Liver (tissue), 9 donors: Measurements from ENCODE around the gene ZFYVE27. TPM values are rescaled to one million over a fixed set of nuclear protein-coding genes. Genes with fewer than 3 reads are reported as not detected.

ENCODE experiments used
- DNase-seq: peaks from one replicate; pipeline ENCODE4 v3.0.0-alpha.2; 2017; ENCODE audit warnings: low spot score
- H3K27ac ChIP-seq, 2 donors: one replicate each; pipeline ENCODE4 v1.7.0; 2013; ENCODE audit warnings: inconsistent platforms in 2 of 2, low read length in 2 of 2, control low read depth in 1 of 2, low read depth in 1 of 2, mild to moderate bottlenecking in 1 of 2
- H3K27me3 ChIP-seq, 4 donors: one replicate each; pipeline versions ENCODE4 v1.6.1 to v1.7.0; 2013; ENCODE audit warnings: low read length in 3 of 4, inconsistent platforms in 1 of 4, mild to moderate bottlenecking in 1 of 4, moderate library complexity in 1 of 4; ENCODE audit not compliant: control insufficient read depth in 4 of 4, insufficient read depth in 4 of 4
- H3K36me3 ChIP-seq, 4 donors: one replicate each; pipeline versions ENCODE4 v1.6.1 to v1.7.0; 2013; ENCODE audit warnings: low read length in 3 of 4, mild to moderate bottlenecking in 3 of 4, low read depth in 1 of 4, moderate library complexity in 1 of 4; ENCODE audit not compliant: control insufficient read depth in 4 of 4, insufficient read depth in 3 of 4
- H3K4me1 ChIP-seq, 4 donors: one replicate each; pipeline versions ENCODE4 v1.6.1 to v1.7.0; 2013; ENCODE audit warnings: low read length in 3 of 4, mild to moderate bottlenecking in 3 of 4, moderate library complexity in 1 of 4; ENCODE audit not compliant: control insufficient read depth in 4 of 4, insufficient read depth in 4 of 4
- H3K4me3 ChIP-seq, 3 donors: one replicate each; pipeline versions ENCODE4 v1.6.1 to v1.7.0; 2013; ENCODE audit warnings: low read length in 3 of 3, control low read depth in 1 of 3, low read depth in 1 of 3, mild to moderate bottlenecking in 1 of 3
- H3K9ac ChIP-seq, 2 donors: one replicate each; pipeline ENCODE4 v1.7.0; 2013; ENCODE audit warnings: low read length in 2 of 2, mild to moderate bottlenecking in 2 of 2, moderate library complexity in 2 of 2, control low read depth in 1 of 2, low read depth in 1 of 2
- H3K9me3 ChIP-seq, 4 donors: one replicate each; pipeline versions ENCODE4 v1.6.1 to v1.7.0; 2013; ENCODE audit warnings: low read length in 3 of 4; ENCODE audit not compliant: control insufficient read depth in 4 of 4
- ATF3 ChIP-seq: IDR thresholded peaks from 2 replicates; pipeline ENCODE4 v1.6.1; 2016; ENCODE audit warnings: antibody characterized with exemption
- EGR1 ChIP-seq, 2 donors: IDR thresholded peaks; 2 replicates each; pipeline ENCODE4 v1.6.1; 2016 to 2018; ENCODE audit warnings: antibody characterized with exemption in 2 of 2, low read depth in 2 of 2
- FOXA1 ChIP-seq: IDR thresholded peaks from 2 replicates; pipeline ENCODE4 v1.6.1; 2016; ENCODE audit warnings: antibody characterized with exemption
- FOXA2 ChIP-seq: IDR thresholded peaks from 2 replicates; pipeline ENCODE4 v1.6.1; 2016; ENCODE audit warnings: antibody characterized with exemption
- GABPA ChIP-seq, 2 donors: IDR thresholded peaks in 1 of 2; conservative IDR thresholded peaks in 1 of 2; 2 replicates each; pipeline ENCODE4 v1.6.1; 2016; ENCODE audit warnings: antibody characterized with exemption in 2 of 2, mild to moderate bottlenecking in 1 of 2, moderate library complexity in 1 of 2
- HNF4A ChIP-seq, 2 donors: conservative IDR thresholded peaks; 2 replicates each; pipeline ENCODE4 v1.6.1; 2016; ENCODE audit warnings: antibody characterized with exemption in 2 of 2, mild to moderate bottlenecking in 2 of 2
- HNF4G ChIP-seq: IDR thresholded peaks from 2 replicates; pipeline ENCODE4 v1.6.1; 2016; ENCODE audit warnings: antibody characterized with exemption
- JUND ChIP-seq, 2 donors: IDR thresholded peaks; 2 replicates each; pipeline ENCODE4 v1.6.1; 2016; ENCODE audit warnings: antibody characterized with exemption in 2 of 2
- MAX ChIP-seq: IDR thresholded peaks from 2 replicates; pipeline ENCODE4 v1.6.1; 2016; ENCODE audit warnings: antibody characterized with exemption
- NR2F2 ChIP-seq: IDR thresholded peaks from 2 replicates; pipeline ENCODE4 v1.6.1; 2016; ENCODE audit warnings: antibody characterized with exemption
- RAD21 ChIP-seq, 2 donors: IDR thresholded peaks; 2 replicates each; pipeline ENCODE4 v1.6.1; 2016; ENCODE audit warnings: antibody characterized with exemption in 2 of 2, mild to moderate bottlenecking in 2 of 2
- RXRA ChIP-seq, 2 donors: IDR thresholded peaks; 2 replicates each; pipeline ENCODE4 v1.6.1; 2017 to 2018; ENCODE audit warnings: antibody characterized with exemption in 2 of 2, mild to moderate bottlenecking in 1 of 2
- SP1 ChIP-seq: IDR thresholded peaks from 2 replicates; pipeline ENCODE4 v1.6.1; 2018; ENCODE audit warnings: antibody characterized with exemption, mild to moderate bottlenecking
- TAF1 ChIP-seq: conservative IDR thresholded peaks from 2 replicates; pipeline ENCODE4 v1.6.1; 2016; ENCODE audit warnings: antibody characterized with exemption, mild to moderate bottlenecking
- YY1 ChIP-seq: IDR thresholded peaks from 2 replicates; pipeline ENCODE4 v1.6.1; 2016; ENCODE audit warnings: antibody characterized with exemption, mild to moderate bottlenecking
- WGBS: extraction: QIAGEN DNeasy Blood & Tissue Kit; methylation state at CpG from one replicate; pipeline ENCODE4 v1.1.7; 2013; 5-methylcytosine and 5-hydroxymethylcytosine counted together
- polyA plus RNA-seq, 2 donors: library from polyadenylated mRNA; stranded (reverse) in 1 of 2; unstranded in 1 of 2; fragments of 200-250 nt in 1 of 2; fragments of >200 nt in 1 of 2; fragmentation: Nextera tagmentation in 1 of 2; extraction: Ambion mirVana in 1 of 2; gene quantifications; one replicate each; pipeline versions ENCODE4 v1.2.1 to v1.2.3, GENCODE V29; 2013 to 2015
- total RNA-seq, 2 donors: library from RNA; depleted of rRNA; stranded (reverse); fragments of >200 nt; gene quantifications; one replicate each; pipeline ENCODE4 v1.2.3, GENCODE V29; 2014
- TF ChIP-seq, protein P1 (sequence below): IDR thresholded peaks from 2 replicates; pipeline ENCODE4 v1.6.1; 2016; ENCODE audit warnings: antibody characterized with exemption, mild to moderate bottlenecking
- TF ChIP-seq, protein P2 (sequence below): IDR thresholded peaks from 2 replicates; pipeline ENCODE4 v1.6.1; 2016; ENCODE audit warnings: antibody characterized with exemption
- TF ChIP-seq, protein P3 (sequence below): fragments of 150-350 bp; IDR thresholded peaks from 2 replicates; pipeline ENCODE4 v1.5.1; 2017; ENCODE audit warnings: improper control_type of control experiment, low read depth, low read length; ENCODE audit not compliant: missing input control
- donor health status: healthy.
- donor health status: healthy.
- donor health status: healthy.
- donor health status: healthy.
- donor health status: healthy.

ZFYVE27 gene
- total and polyA plus RNA-seq, 4 donors: 10.2 to 25.9 (median 13.1) TPM

DNA sequence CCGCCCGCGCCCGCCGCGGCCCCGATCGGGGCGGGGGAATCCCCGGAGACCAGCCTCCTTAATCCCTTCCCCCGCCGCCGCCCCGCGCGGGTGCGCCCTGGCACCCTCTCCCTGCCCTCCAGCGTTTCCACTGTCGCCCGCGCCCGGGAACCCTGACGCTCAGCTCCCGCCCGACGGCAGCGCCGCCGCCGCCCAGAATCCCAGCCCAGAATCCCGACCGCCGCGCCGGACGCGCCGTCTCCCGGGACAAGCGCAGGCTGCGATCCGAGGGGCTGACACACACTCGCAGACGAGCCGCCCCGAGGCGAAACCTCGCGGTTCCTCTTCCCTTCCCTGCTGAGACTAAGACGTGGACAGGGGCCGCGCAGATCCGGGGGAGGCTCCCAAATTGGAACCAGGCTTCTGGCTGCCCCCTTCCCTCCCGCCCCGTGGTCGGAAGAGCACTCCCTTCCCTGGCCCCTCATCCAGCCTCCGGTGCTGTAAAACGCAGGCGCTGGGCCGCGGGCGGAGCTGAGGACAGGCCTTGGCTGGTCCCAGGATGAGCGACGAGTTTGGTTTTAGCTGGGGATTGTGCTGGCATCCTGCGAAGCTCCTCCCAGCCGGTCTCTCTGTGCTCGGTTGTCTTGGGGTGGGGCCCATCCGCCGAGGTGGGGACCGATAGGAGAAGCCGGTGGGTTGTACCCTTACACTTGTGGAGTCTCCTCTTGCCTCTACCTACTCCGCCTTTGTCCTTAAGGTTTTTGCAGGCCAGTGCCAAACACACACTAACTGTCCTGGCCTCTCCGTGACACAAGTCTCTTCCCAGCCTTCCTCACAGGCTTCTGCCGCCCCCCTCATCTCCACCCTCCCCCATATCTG is 22.3 kb upstream of the ZFYVE27 start:
- peak overlapping the region; percentile 57 to 71 for H3K27ac ChIP-seq
- H3K4me1 ChIP-seq: peaks cover 2 to 23% (median 17%) of the 10 kb centered on the region in 4 donors
- no peaks in the 10 kb centered on the region for H3K27me3 ChIP-seq
- no peak for DNase-seq
- H3K9ac ChIP-seq: no peak overlapping the region
- H3K36me3 ChIP-seq: no peaks in the 10 kb centered on the region
- TF ChIP-seq RAD21 (IDR thresholded peaks at IDR 0.05) (no peak), JUND (IDR thresholded peaks at IDR 0.05) (no peak)
- H3K4me3 ChIP-seq: peak overlapping the region; percentile 56 to 60 (median 59)
- H3K9me3 ChIP-seq: no peaks in the 10 kb centered on the region
- 19% methylated on average over 74 of the region's 74 CpGs for WGBS

- no peaks in the 10 kb centered on the region for H3K36me3 ChIP-seq
- H3K9me3 ChIP-seq: no peaks in the 10 kb centered on the region
- no peak overlapping the region for H3K27ac ChIP-seq
- peak overlapping the region in 1 of 3 donors; percentile 56 for H3K4me3 ChIP-seq
- no peak for DNase-seq
- TF ChIP-seq RXRA (IDR thresholded peaks at IDR 0.05) (no peak), JUND (IDR thresholded peaks at IDR 0.05) (no peak), ATF3 (no peak), RAD21 (IDR thresholded peaks at IDR 0.05) (no peak), GABPA (IDR thresholded peaks at IDR 0.05 in 1 of 2, conservative IDR thresholded peaks at IDR 0.05 in 1 of 2) (no peak), SP1 (no peak), YY1 (no peak), NR2F2 (no peak), FOXA2 (no peak), MAX (no peak), HNF4G (no peak), TAF1 (no peak), HNF4A (conservative IDR thresholded peaks at IDR 0.05) (no peak), FOXA1 (no peak), EGR1 (IDR thresholded peaks at IDR 0.05; ENCODE audit: low read depth in 2 of 2) (no peak)
- TF ChIP-seq, protein P1, sequence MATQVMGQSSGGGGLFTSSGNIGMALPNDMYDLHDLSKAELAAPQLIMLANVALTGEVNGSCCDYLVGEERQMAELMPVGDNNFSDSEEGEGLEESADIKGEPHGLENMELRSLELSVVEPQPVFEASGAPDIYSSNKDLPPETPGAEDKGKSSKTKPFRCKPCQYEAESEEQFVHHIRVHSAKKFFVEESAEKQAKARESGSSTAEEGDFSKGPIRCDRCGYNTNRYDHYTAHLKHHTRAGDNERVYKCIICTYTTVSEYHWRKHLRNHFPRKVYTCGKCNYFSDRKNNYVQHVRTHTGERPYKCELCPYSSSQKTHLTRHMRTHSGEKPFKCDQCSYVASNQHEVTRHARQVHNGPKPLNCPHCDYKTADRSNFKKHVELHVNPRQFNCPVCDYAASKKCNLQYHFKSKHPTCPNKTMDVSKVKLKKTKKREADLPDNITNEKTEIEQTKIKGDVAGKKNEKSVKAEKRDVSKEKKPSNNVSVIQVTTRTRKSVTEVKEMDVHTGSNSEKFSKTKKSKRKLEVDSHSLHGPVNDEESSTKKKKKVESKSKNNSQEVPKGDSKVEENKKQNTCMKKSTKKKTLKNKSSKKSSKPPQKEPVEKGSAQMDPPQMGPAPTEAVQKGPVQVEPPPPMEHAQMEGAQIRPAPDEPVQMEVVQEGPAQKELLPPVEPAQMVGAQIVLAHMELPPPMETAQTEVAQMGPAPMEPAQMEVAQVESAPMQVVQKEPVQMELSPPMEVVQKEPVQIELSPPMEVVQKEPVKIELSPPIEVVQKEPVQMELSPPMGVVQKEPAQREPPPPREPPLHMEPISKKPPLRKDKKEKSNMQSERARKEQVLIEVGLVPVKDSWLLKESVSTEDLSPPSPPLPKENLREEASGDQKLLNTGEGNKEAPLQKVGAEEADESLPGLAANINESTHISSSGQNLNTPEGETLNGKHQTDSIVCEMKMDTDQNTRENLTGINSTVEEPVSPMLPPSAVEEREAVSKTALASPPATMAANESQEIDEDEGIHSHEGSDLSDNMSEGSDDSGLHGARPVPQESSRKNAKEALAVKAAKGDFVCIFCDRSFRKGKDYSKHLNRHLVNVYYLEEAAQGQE: no peak
- TF ChIP-seq, protein P2, sequence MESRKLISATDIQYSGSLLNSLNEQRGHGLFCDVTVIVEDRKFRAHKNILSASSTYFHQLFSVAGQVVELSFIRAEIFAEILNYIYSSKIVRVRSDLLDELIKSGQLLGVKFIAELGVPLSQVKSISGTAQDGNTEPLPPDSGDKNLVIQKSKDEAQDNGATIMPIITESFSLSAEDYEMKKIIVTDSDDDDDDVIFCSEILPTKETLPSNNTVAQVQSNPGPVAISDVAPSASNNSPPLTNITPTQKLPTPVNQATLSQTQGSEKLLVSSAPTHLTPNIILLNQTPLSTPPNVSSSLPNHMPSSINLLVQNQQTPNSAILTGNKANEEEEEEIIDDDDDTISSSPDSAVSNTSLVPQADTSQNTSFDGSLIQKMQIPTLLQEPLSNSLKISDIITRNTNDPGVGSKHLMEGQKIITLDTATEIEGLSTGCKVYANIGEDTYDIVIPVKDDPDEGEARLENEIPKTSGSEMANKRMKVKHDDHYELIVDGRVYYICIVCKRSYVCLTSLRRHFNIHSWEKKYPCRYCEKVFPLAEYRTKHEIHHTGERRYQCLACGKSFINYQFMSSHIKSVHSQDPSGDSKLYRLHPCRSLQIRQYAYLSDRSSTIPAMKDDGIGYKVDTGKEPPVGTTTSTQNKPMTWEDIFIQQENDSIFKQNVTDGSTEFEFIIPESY: no peak
- TF ChIP-seq, protein P3, sequence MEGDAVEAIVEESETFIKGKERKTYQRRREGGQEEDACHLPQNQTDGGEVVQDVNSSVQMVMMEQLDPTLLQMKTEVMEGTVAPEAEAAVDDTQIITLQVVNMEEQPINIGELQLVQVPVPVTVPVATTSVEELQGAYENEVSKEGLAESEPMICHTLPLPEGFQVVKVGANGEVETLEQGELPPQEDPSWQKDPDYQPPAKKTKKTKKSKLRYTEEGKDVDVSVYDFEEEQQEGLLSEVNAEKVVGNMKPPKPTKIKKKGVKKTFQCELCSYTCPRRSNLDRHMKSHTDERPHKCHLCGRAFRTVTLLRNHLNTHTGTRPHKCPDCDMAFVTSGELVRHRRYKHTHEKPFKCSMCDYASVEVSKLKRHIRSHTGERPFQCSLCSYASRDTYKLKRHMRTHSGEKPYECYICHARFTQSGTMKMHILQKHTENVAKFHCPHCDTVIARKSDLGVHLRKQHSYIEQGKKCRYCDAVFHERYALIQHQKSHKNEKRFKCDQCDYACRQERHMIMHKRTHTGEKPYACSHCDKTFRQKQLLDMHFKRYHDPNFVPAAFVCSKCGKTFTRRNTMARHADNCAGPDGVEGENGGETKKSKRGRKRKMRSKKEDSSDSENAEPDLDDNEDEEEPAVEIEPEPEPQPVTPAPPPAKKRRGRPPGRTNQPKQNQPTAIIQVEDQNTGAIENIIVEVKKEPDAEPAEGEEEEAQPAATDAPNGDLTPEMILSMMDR: no peak
- peaks cover 2 to 23% (median 17%) of the 10 kb centered on the region in 4 donors for H3K4me1 ChIP-seq
- no peaks in the 10 kb centered on the region for H3K27me3 ChIP-seq
- H3K9ac ChIP-seq: no peak overlapping the region
- 87% methylated on average over 8 of the region's 8 CpGs for WGBS
These were observed 21.6 kb upstream of the ZFYVE27 start for GRCh38 chr10:97715259-97715874.
